PC-3 (cell line): ENCODE data around the gene MAPRE3. TPM values are rescaled to one million over a fixed set of nuclear protein-coding genes. Genes with fewer than 3 reads are reported as not detected.

Experiments
- ATAC-seq: fragments of 200-7000 bp; cut with Tn5 transposase; 2 replicates; pipeline ENCODE4 v1.9.1; 2020; ENCODE audit warnings: mild to moderate bottlenecking, moderate library complexity
- BruUV-seq: library from RNA; stranded (reverse); fragments of 400-500 nt; replicated peaks from 2 replicates; lab custom pipeline; 2021; lab: Mats Ljungman, UMichigan
- CTCF ChIA-PET: fragments of 300-600 bp; sonication (Branson Sonifier 250); formaldehyde crosslinking; loops from one replicate; lab custom pipeline; 2022; ENCODE audit warnings: antibody characterized with exemption; lab: Charles Lee
- POLR2A ChIA-PET: fragments of 300-600 bp; sonication (Branson Sonifier 250); formaldehyde crosslinking; loops from one replicate; lab custom pipeline; 2022; ENCODE audit warnings: antibody characterized with exemption; ENCODE audit not compliant: unreplicated experiment; lab: Charles Lee
- DNase-seq: peaks from one replicate; pipeline ENCODE4 v3.0.0-alpha.2; 2015
- H2AFZ ChIP-seq: fragments of 300-600 bp; sonication (generic); 2 replicates; pipeline ENCODE4 v1.6.0; 2016; ENCODE audit warnings: antibody characterized with exemption, low read length
- H3F3A ChIP-seq: fragments of 300-600 bp; sonication (generic); one replicate; pipeline ENCODE4 v1.6.0; 2017; ENCODE audit warnings: antibody characterized with exemption, low read length, control low read depth, mild to moderate bottlenecking; ENCODE audit not compliant: unreplicated experiment
- H3K27ac ChIP-seq: fragments of 300-600 bp; sonication (generic); 2 replicates; pipeline ENCODE4 v1.5.1; 2016; ENCODE audit warnings: mild to moderate bottlenecking, low read length
- H3K27me3 ChIP-seq: fragments of 300-600 bp; sonication (generic); 2 replicates; pipeline ENCODE4 v1.6.1; 2016; ENCODE audit warnings: low read length, mixed read lengths
- H3K36me3 ChIP-seq: fragments of 300-600 bp; sonication (generic); 2 replicates; pipeline ENCODE4 v1.6.1; 2016; ENCODE audit warnings: low read depth, mixed run types, low read length, mixed read lengths
- H3K4me1 ChIP-seq: fragments of 300-600 bp; sonication (generic); 2 replicates; pipeline ENCODE4 v1.5.1; 2016; ENCODE audit warnings: low read length; ENCODE audit not compliant: insufficient read depth
- H3K4me2 ChIP-seq: fragments of 300-600 bp; sonication (generic); 2 replicates; pipeline ENCODE4 v1.6.0; 2016; ENCODE audit warnings: low read length
- H3K4me3 ChIP-seq: fragments of 300-600 bp; sonication (generic); 2 replicates; pipeline ENCODE4 v1.5.1; 2016; ENCODE audit warnings: mild to moderate bottlenecking, low read length, mixed read lengths
- H3K79me2 ChIP-seq: fragments of 300-600 bp; sonication (generic); 2 replicates; pipeline ENCODE4 v1.6.1; 2017; ENCODE audit warnings: low read length, mixed read lengths
- H3K9ac ChIP-seq: fragments of 300-600 bp; sonication (generic); 2 replicates; pipeline ENCODE4 v1.6.0; 2016; ENCODE audit warnings: mild to moderate bottlenecking, low read length
- H3K9me2 ChIP-seq: fragments of 300-600 bp; sonication (generic); replicated peaks from 2 replicates; pipeline ENCODE4 v1.6.1; 2016; ENCODE audit warnings: mixed run types, low read length, mixed read lengths
- H3K9me3 ChIP-seq: fragments of 300-600 bp; sonication (generic); 2 replicates; pipeline ENCODE4 v1.6.1; 2016; ENCODE audit warnings: low read length, mixed read lengths
- H4K20me1 ChIP-seq: fragments of 300-600 bp; sonication (generic); 2 replicates; pipeline ENCODE4 v1.6.1; 2016; ENCODE audit warnings: low read length, mixed read lengths
- CTCF ChIP-seq: fragments of 300-600 bp; sonication (generic); conservative IDR thresholded peaks from 2 replicates; pipeline ENCODE4 v1.5.1; 2017; ENCODE audit warnings: antibody characterized with exemption, low read depth, mild to moderate bottlenecking, low read length
- EZH2 ChIP-seq: fragments of 300-600 bp; sonication (generic); IDR thresholded peaks from one replicate; pipeline ENCODE4 v1.6.1; 2017; ENCODE audit warnings: antibody characterized with exemption, mild to moderate bottlenecking, low read length; ENCODE audit not compliant: unreplicated experiment
- EZH2phosphoT487 ChIP-seq: fragments of 300-600 bp; sonication (generic); IDR thresholded peaks from 2 replicates; pipeline ENCODE4 v1.6.1; 2018; ENCODE audit warnings: mild to moderate bottlenecking, antibody characterized with exemption, low read length, borderline replicate concordance
- intact Hi-C: fragments of 100-400 bp; cut with micrococcal nuclease; formaldehyde crosslinking; loops from 2 replicates; pipeline ENCODE4 v1.9.0; 2023
- total RNA-seq: library from RNA; depleted of rRNA; stranded (reverse); fragments of >200 nt; gene quantifications from 2 replicates; pipeline ENCODE4 v1.2.3, GENCODE V29; 2014

MAPRE3 gene
- total RNA-seq, 1 experiment from 2014 or later: 11.9 TPM

GRCh38 chr2:26957534-26957933, 12.9 kb upstream of the MAPRE3 start:
- CTCF ChIA-PET: no interaction called here
- no peak for ATAC-seq
- peaks cover 30% of the 10 kb centered on the region for H3K27me3 ChIP-seq
- H3F3A ChIP-seq: no peaks in the 10 kb centered on the region
- H3K9me3 ChIP-seq: no peaks in the 10 kb centered on the region
- no peaks in the 10 kb centered on the region for H3K4me1 ChIP-seq
- DNase-seq: no peak
- POLR2A ChIA-PET: no interaction called here
- H3K4me3 ChIP-seq: no peak overlapping the region
- no TSS peak for BruUV-seq
- no peak overlapping the region for H3K4me2 ChIP-seq
- H4K20me1 ChIP-seq: no peaks in the 10 kb centered on the region
- intact Hi-C loops: no loop called here
- no peak for TF ChIP-seq EZH2phosphoT487
- TF ChIP-seq EZH2: no peak
- TF ChIP-seq CTCF: no peak
- no peaks in the 10 kb centered on the region for H3K36me3 ChIP-seq
- H3K9me2 ChIP-seq: no peaks in the 10 kb centered on the region
- H3K9ac ChIP-seq: no peak overlapping the region
- no peak overlapping the region for H2AFZ ChIP-seq
- no peak overlapping the region for H3K27ac ChIP-seq
- H3K79me2 ChIP-seq: no peaks in the 10 kb centered on the region

- CTCF ChIA-PET: interaction anchor here (0.6 kb wide), 1 partner anchor 20 kb away, joined by 9 read pairs; no protein-coding TSS in a partner anchor
Measured at GRCh38 chr2:26959331-26959730, 11.1 kb upstream of the MAPRE3 start.

More at GRCh38 chr2:26959331-26959730, 11.1 kb upstream of the MAPRE3 start:
- H4K20me1 ChIP-seq: no peaks in the 10 kb centered on the region
- intact Hi-C loops: no loop called here
- no peaks in the 10 kb centered on the region for H3K4me1 ChIP-seq
- peaks cover 21% of the 10 kb centered on the region; the same call in 1 of the 2 replicates for H3K27me3 ChIP-seq
- H3K4me3 ChIP-seq: no peak overlapping the region
- BruUV-seq: no TSS peak
- no peaks in the 10 kb centered on the region for H3K9me3 ChIP-seq
- H3K9me2 ChIP-seq: no peaks in the 10 kb centered on the region
- H2AFZ ChIP-seq: no peak overlapping the region
- POLR2A ChIA-PET: no interaction called here
- ATAC-seq: no peak
- H3K9ac ChIP-seq: no peak overlapping the region
- H3K4me2 ChIP-seq: no peak overlapping the region
- DNase-seq: no peak
- H3F3A ChIP-seq: no peaks in the 10 kb centered on the region
- H3K36me3 ChIP-seq: no peaks in the 10 kb centered on the region
- no peak overlapping the region for H3K27ac ChIP-seq
- TF ChIP-seq EZH2phosphoT487 (no peak), CTCF (no peak), EZH2 (no peak)
- H3K79me2 ChIP-seq: no peaks in the 10 kb centered on the region
